Colonic mucosa (tissue), 4 donors: ENCODE measurements around the gene DEGS2. TPM values are rescaled to one million over a fixed set of nuclear protein-coding genes. Genes with fewer than 3 reads are reported as not detected.
"Not testable (repeated sequence)": the region's sequence is repeated elsewhere in the genome, so short reads cannot be mapped to it uniquely, and the experiment has no call there.

ENCODE experiments used
- DNase-seq: peaks from one replicate; pipeline ENCODE4 v3.0.0-alpha.2; 2020
- H3K27ac ChIP-seq: fragments of 200-600 bp; one replicate; pipeline ENCODE4 v1.8.0; 2021
- H3K27me3 ChIP-seq: fragments of 200-600 bp; one replicate; pipeline ENCODE4 v1.8.0; 2021
- H3K36me3 ChIP-seq: fragments of 200-600 bp; one replicate; pipeline ENCODE4 v1.8.0; 2021
- H3K4me1 ChIP-seq: fragments of 200-600 bp; one replicate; pipeline ENCODE4 v1.8.0; 2021; ENCODE audit warnings: mild to moderate bottlenecking
- H3K4me3 ChIP-seq: fragments of 200-600 bp; one replicate; pipeline ENCODE4 v1.8.0; 2021
- H3K9ac ChIP-seq, 2 donors: one replicate each; pipeline ENCODE4 v1.7.0; 2013; ENCODE audit warnings: control low read depth in 2 of 2, low read depth in 2 of 2, low read length in 2 of 2
- H3K9me3 ChIP-seq: fragments of 200-600 bp; one replicate; pipeline ENCODE4 v1.8.0; 2021
- CTCF ChIP-seq: fragments of 200-600 bp; IDR thresholded peaks from one replicate; pipeline ENCODE4 v1.8.0; 2022; ENCODE audit warnings: antibody characterized with exemption, mild to moderate bottlenecking
- intact Hi-C: fragments of 100-400 bp; cut with DNase I; formaldehyde crosslinking; loops from one replicate; pipeline ENCODE4 v1.14.1; 2022
- total RNA-seq, 2 donors: library from RNA; stranded (reverse); fragmentation: NEBNext Ultra II Directional in 1 of 2; extraction: Animal tissue kit (Norgen Biotek cat#: 25700) in 1 of 2; gene quantifications; one replicate each; pipeline ENCODE4 v1.2.1, GENCODE V29; 2021
- donor health status: healthy.
- donor health status: DM: no; HTN: no; CAD: no.
- donor health status: DM: no; HTN: no; CAD: no.

DEGS2 gene
- total RNA-seq, 2 donors from 2014 or later = 37.0 to 54.3 TPM

GRCh38 chr14:100165831-100166440 lies 6.5 kb upstream of the DEGS2 start:
- Histone ChIP-seq H3K9me3 (no peaks in the 10 kb centered on the region), H3K4me3 (no peak overlapping the region), H3K27ac (no peak overlapping the region), H3K9ac (peak overlapping the region; percentile 50 to 58), H3K4me1 (no peaks in the 10 kb centered on the region), H3K27me3 (no peaks in the 10 kb centered on the region), H3K36me3 (no peaks in the 10 kb centered on the region)
- no peak for TF ChIP-seq CTCF
- intact Hi-C loops = no loop called here
- DNase-seq = no peak

DNA sequence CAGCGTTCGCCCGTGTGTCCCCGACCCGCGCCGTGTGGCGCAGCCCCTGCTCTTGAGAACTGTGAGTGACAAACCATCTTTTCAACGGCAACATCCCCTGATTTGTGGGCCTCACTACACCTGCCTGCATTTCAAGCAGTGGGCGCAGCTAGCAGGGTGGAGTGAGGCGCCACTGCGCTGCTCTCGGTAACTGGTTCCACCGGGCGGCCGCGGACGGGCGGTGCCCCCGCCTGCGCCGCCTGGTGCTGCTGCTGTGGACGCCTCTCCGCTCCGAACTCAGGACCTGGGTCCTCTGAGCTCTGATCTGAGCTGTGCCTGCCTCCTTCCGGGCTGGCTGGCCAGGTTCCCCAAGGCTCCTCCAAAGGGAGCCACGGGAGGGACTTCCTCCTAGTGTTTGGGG lies 5.9 kb upstream of the DEGS2 start:
- no peak for TF ChIP-seq CTCF
- H3K4me3 ChIP-seq = no peak overlapping the region
- no peaks in the 10 kb centered on the region for H3K36me3 ChIP-seq
- no peaks in the 10 kb centered on the region for H3K27me3 ChIP-seq
- H3K9ac ChIP-seq = peak overlapping the region; percentile 24 to 58
- H3K9me3 ChIP-seq = no peaks in the 10 kb centered on the region
- no peak for DNase-seq
- no peaks in the 10 kb centered on the region for H3K4me1 ChIP-seq
- H3K27ac ChIP-seq = no peak overlapping the region
- intact Hi-C loops = no loop called here

GRCh38 chr14:100160534-100160916 lies 1.1 kb upstream of the DEGS2 start:
- no peak overlapping the region for H3K4me3 ChIP-seq
- H3K27me3 ChIP-seq = peaks cover 14% of the 10 kb centered on the region
- H3K36me3 ChIP-seq = no peaks in the 10 kb centered on the region
- no peak for TF ChIP-seq CTCF
- no peak overlapping the region for H3K9ac ChIP-seq
- no peaks in the 10 kb centered on the region for H3K9me3 ChIP-seq
- intact Hi-C loops = no loop called here
- DNase-seq = no peak
- H3K27ac ChIP-seq = no peak overlapping the region
- peaks cover 5% of the 10 kb centered on the region for H3K4me1 ChIP-seq

DNA sequence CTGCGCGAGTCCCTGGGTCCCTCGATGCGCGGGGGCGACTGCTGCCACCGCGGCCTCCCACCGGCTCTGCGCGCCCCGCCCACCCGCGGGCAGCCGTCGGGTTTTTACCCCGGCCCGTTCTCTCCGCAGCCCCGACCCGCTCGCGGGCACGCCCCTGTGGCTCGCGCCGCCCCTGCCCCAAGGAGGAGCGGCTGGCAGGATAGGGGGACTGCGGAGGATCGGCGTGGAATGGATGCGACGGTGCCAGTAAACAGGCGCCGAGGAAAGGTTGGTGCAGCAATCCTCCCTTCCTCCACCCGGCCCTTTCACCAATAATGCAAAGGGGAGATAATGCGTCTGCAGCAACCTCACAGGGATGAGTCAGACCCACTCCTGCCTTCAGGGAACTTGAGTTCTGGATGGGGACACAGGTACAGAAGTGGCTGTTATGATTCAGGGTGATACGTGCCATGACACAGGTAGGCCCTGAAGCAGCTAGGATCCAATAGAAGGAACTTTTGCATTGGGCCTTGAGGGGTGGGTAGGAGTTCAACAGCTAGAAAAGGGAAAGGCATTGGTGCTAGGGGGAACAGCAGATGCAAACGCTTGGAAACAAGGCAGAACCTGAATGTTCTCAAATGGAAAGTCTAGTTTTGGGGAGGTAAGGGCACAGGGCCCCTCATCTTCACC lies 554 bp upstream of the DEGS2 start:
- no peak for DNase-seq
- intact Hi-C loops = no loop called here
- peak overlapping the region; percentile 60 for H3K4me3 ChIP-seq
- no peaks in the 10 kb centered on the region for H3K36me3 ChIP-seq
- no peak overlapping the region for H3K27ac ChIP-seq
- H3K9ac ChIP-seq = peak overlapping the region; percentile 4 to 41
- peaks cover 14% of the 10 kb centered on the region for H3K27me3 ChIP-seq
- peaks cover 5% of the 10 kb centered on the region for H3K4me1 ChIP-seq
- no peak for TF ChIP-seq CTCF
- no peaks in the 10 kb centered on the region for H3K9me3 ChIP-seq

GRCh38 chr14:100158566-100159093 lies 815 bp downstream of the DEGS2 start:
- H3K9me3 ChIP-seq = no peaks in the 10 kb centered on the region
- peak overlapping the region; percentile 71 to 81 for H3K9ac ChIP-seq
- DNase-seq = no peak
- H3K4me3 ChIP-seq = peak overlapping the region; percentile 60
- no peaks in the 10 kb centered on the region for H3K36me3 ChIP-seq
- peaks cover 5% of the 10 kb centered on the region for H3K4me1 ChIP-seq
- intact Hi-C loops = no loop called here
- no peak for TF ChIP-seq CTCF
- peaks cover 14% of the 10 kb centered on the region for H3K27me3 ChIP-seq
- H3K27ac ChIP-seq = no peak overlapping the region

GRCh38 chr14:100157548-100158232 lies 1.8 kb downstream of the DEGS2 start:
- H3K4me3 ChIP-seq, DNase-seq, intact Hi-C loops, H3K9me3 ChIP-seq, H3K36me3 ChIP-seq, H3K4me1 ChIP-seq, H3K27ac ChIP-seq: not testable (repeated sequence)
- Histone ChIP-seq H3K9ac (peak overlapping the region; percentile 30 to 71), H3K27me3 (peaks cover 14% of the 10 kb centered on the region)
